Liver (tissue), 9 donors: ENCODE measurements around the gene PCDH9. TPM values are rescaled to one million over a fixed set of nuclear protein-coding genes. Genes with fewer than 3 reads are reported as not detected.

Experiments
- DNase-seq: peaks from one replicate; pipeline ENCODE4 v3.0.0-alpha.2; 2017; ENCODE audit warnings: low spot score
- H3K27ac ChIP-seq, 2 donors: one replicate each; pipeline ENCODE4 v1.7.0; 2013; ENCODE audit warnings: inconsistent platforms in 2 of 2, low read length in 2 of 2, control low read depth in 1 of 2, low read depth in 1 of 2, mild to moderate bottlenecking in 1 of 2
- H3K27me3 ChIP-seq, 4 donors: one replicate each; pipeline versions ENCODE4 v1.6.1 to v1.7.0; 2013; ENCODE audit warnings: low read length in 3 of 4, inconsistent platforms in 1 of 4, mild to moderate bottlenecking in 1 of 4, moderate library complexity in 1 of 4; ENCODE audit not compliant: control insufficient read depth in 4 of 4, insufficient read depth in 4 of 4
- H3K36me3 ChIP-seq, 4 donors: one replicate each; pipeline versions ENCODE4 v1.6.1 to v1.7.0; 2013; ENCODE audit warnings: low read length in 3 of 4, mild to moderate bottlenecking in 3 of 4, low read depth in 1 of 4, moderate library complexity in 1 of 4; ENCODE audit not compliant: control insufficient read depth in 4 of 4, insufficient read depth in 3 of 4
- H3K4me1 ChIP-seq, 4 donors: one replicate each; pipeline versions ENCODE4 v1.6.1 to v1.7.0; 2013; ENCODE audit warnings: low read length in 3 of 4, mild to moderate bottlenecking in 3 of 4, moderate library complexity in 1 of 4; ENCODE audit not compliant: control insufficient read depth in 4 of 4, insufficient read depth in 4 of 4
- H3K4me3 ChIP-seq, 3 donors: one replicate each; pipeline versions ENCODE4 v1.6.1 to v1.7.0; 2013; ENCODE audit warnings: low read length in 3 of 3, control low read depth in 1 of 3, low read depth in 1 of 3, mild to moderate bottlenecking in 1 of 3
- H3K9ac ChIP-seq, 2 donors: one replicate each; pipeline ENCODE4 v1.7.0; 2013; ENCODE audit warnings: low read length in 2 of 2, mild to moderate bottlenecking in 2 of 2, moderate library complexity in 2 of 2, control low read depth in 1 of 2, low read depth in 1 of 2
- H3K9me3 ChIP-seq, 4 donors: one replicate each; pipeline versions ENCODE4 v1.6.1 to v1.7.0; 2013; ENCODE audit warnings: low read length in 3 of 4; ENCODE audit not compliant: control insufficient read depth in 4 of 4
- ATF3 ChIP-seq: IDR thresholded peaks from 2 replicates; pipeline ENCODE4 v1.6.1; 2016; ENCODE audit warnings: antibody characterized with exemption
- CTCF ChIP-seq: fragments of 150-350 bp; IDR thresholded peaks from 2 replicates; pipeline ENCODE4 v1.5.1; 2017; ENCODE audit warnings: improper control_type of control experiment, low read depth, low read length; ENCODE audit not compliant: missing input control
- EGR1 ChIP-seq, 2 donors: IDR thresholded peaks; 2 replicates each; pipeline ENCODE4 v1.6.1; 2016 to 2018; ENCODE audit warnings: antibody characterized with exemption in 2 of 2, low read depth in 2 of 2
- FOXA1 ChIP-seq: IDR thresholded peaks from 2 replicates; pipeline ENCODE4 v1.6.1; 2016; ENCODE audit warnings: antibody characterized with exemption
- FOXA2 ChIP-seq: IDR thresholded peaks from 2 replicates; pipeline ENCODE4 v1.6.1; 2016; ENCODE audit warnings: antibody characterized with exemption
- GABPA ChIP-seq, 2 donors: IDR thresholded peaks in 1 of 2; conservative IDR thresholded peaks in 1 of 2; 2 replicates each; pipeline ENCODE4 v1.6.1; 2016; ENCODE audit warnings: antibody characterized with exemption in 2 of 2, mild to moderate bottlenecking in 1 of 2, moderate library complexity in 1 of 2
- HNF4A ChIP-seq, 2 donors: conservative IDR thresholded peaks; 2 replicates each; pipeline ENCODE4 v1.6.1; 2016; ENCODE audit warnings: antibody characterized with exemption in 2 of 2, mild to moderate bottlenecking in 2 of 2
- HNF4G ChIP-seq: IDR thresholded peaks from 2 replicates; pipeline ENCODE4 v1.6.1; 2016; ENCODE audit warnings: antibody characterized with exemption
- JUND ChIP-seq, 2 donors: IDR thresholded peaks; 2 replicates each; pipeline ENCODE4 v1.6.1; 2016; ENCODE audit warnings: antibody characterized with exemption in 2 of 2
- MAX ChIP-seq: IDR thresholded peaks from 2 replicates; pipeline ENCODE4 v1.6.1; 2016; ENCODE audit warnings: antibody characterized with exemption
- NR2F2 ChIP-seq: IDR thresholded peaks from 2 replicates; pipeline ENCODE4 v1.6.1; 2016; ENCODE audit warnings: antibody characterized with exemption
- RAD21 ChIP-seq, 2 donors: IDR thresholded peaks; 2 replicates each; pipeline ENCODE4 v1.6.1; 2016; ENCODE audit warnings: antibody characterized with exemption in 2 of 2, mild to moderate bottlenecking in 2 of 2
- REST ChIP-seq: IDR thresholded peaks from 2 replicates; pipeline ENCODE4 v1.6.1; 2016; ENCODE audit warnings: antibody characterized with exemption, mild to moderate bottlenecking
- RXRA ChIP-seq, 2 donors: IDR thresholded peaks; 2 replicates each; pipeline ENCODE4 v1.6.1; 2017 to 2018; ENCODE audit warnings: antibody characterized with exemption in 2 of 2, mild to moderate bottlenecking in 1 of 2
- SP1 ChIP-seq: IDR thresholded peaks from 2 replicates; pipeline ENCODE4 v1.6.1; 2018; ENCODE audit warnings: antibody characterized with exemption, mild to moderate bottlenecking
- TAF1 ChIP-seq: conservative IDR thresholded peaks from 2 replicates; pipeline ENCODE4 v1.6.1; 2016; ENCODE audit warnings: antibody characterized with exemption, mild to moderate bottlenecking
- YY1 ChIP-seq: IDR thresholded peaks from 2 replicates; pipeline ENCODE4 v1.6.1; 2016; ENCODE audit warnings: antibody characterized with exemption, mild to moderate bottlenecking
- ZBTB33 ChIP-seq: IDR thresholded peaks from 2 replicates; pipeline ENCODE4 v1.6.1; 2016; ENCODE audit warnings: antibody characterized with exemption
- WGBS: extraction: QIAGEN DNeasy Blood & Tissue Kit; methylation state at CpG from one replicate; pipeline ENCODE4 v1.1.7; 2013; 5-methylcytosine and 5-hydroxymethylcytosine counted together
- polyA plus RNA-seq, 2 donors: library from polyadenylated mRNA; stranded (reverse) in 1 of 2; unstranded in 1 of 2; fragments of 200-250 nt in 1 of 2; fragments of >200 nt in 1 of 2; fragmentation: Nextera tagmentation in 1 of 2; extraction: Ambion mirVana in 1 of 2; gene quantifications; one replicate each; pipeline versions ENCODE4 v1.2.1 to v1.2.3, GENCODE V29; 2013 to 2015
- total RNA-seq, 2 donors: library from RNA; depleted of rRNA; stranded (reverse); fragments of >200 nt; gene quantifications; one replicate each; pipeline ENCODE4 v1.2.3, GENCODE V29; 2014
- donor health status: healthy.
- donor health status: healthy.
- donor health status: healthy.
- donor health status: healthy.
- donor health status: healthy.

The PCDH9 gene
- total and polyA plus RNA-seq, 4 donors: 0.90 to 4.0 (median 2.2) TPM

- no peak for TF ChIP-seq FOXA1
- TF ChIP-seq REST: no peak
- no peak for TF ChIP-seq EGR1 (IDR thresholded peaks at IDR 0.05; ENCODE audit: low read depth in 2 of 2)
- no peak for TF ChIP-seq NR2F2
- no peak for TF ChIP-seq SP1
- no peak for TF ChIP-seq TAF1
- TF ChIP-seq FOXA2: no peak
- no peak for TF ChIP-seq ZBTB33
- TF ChIP-seq CTCF: no peak
- TF ChIP-seq GABPA (IDR thresholded peaks at IDR 0.05 in 1 of 2, conservative IDR thresholded peaks at IDR 0.05 in 1 of 2): no peak
- TF ChIP-seq RXRA (IDR thresholded peaks at IDR 0.05): no peak
- no peak for TF ChIP-seq RAD21 (IDR thresholded peaks at IDR 0.05)
- no peak for TF ChIP-seq JUND (IDR thresholded peaks at IDR 0.05)
- no peak for TF ChIP-seq HNF4G
- TF ChIP-seq MAX: no peak
- TF ChIP-seq HNF4A (conservative IDR thresholded peaks at IDR 0.05): no peak
- TF ChIP-seq ATF3: no peak
- TF ChIP-seq YY1: no peak
- no peak for DNase-seq
- no peaks in the 10 kb centered on the region for H3K4me1 ChIP-seq
- no peak overlapping the region for H3K27ac ChIP-seq
- H3K9ac ChIP-seq: no peak overlapping the region
- H3K36me3 ChIP-seq: no peaks in the 10 kb centered on the region
- H3K27me3 ChIP-seq: peaks cover 0 to 3% (median 1%) of the 10 kb centered on the region in 4 donors
- no peak overlapping the region for H3K4me3 ChIP-seq
- H3K9me3 ChIP-seq: no peaks in the 10 kb centered on the region
- WGBS: 62% methylated on average over 9 of the region's 9 CpGs
Measured at GRCh38 chr13:66343224-66343828, 886.8 kb downstream of the PCDH9 start.
